IMR-90 (cell line): ENCODE measurements around the gene GJA10. TPM values are rescaled to one million over a fixed set of nuclear protein-coding genes. Genes with fewer than 3 reads are reported as not detected.

Experiments
- ATAC-seq: fragments of 200-7000 bp; cut with Tn5 transposase; 2 replicates; pipeline ENCODE4 v1.9.1; 2020; ENCODE audit warnings: low read depth, mild to moderate bottlenecking, moderate library complexity
- BruUV-seq: library from RNA; stranded (reverse); fragments of 400-500 nt; replicated peaks from 2 replicates; lab custom pipeline; 2021; lab: Mats Ljungman, UMichigan
- CTCF ChIA-PET: fragments of 300-600 bp; formaldehyde crosslinking; extraction: SDS; loops from one replicate; lab custom pipeline; 2021; ENCODE audit warnings: antibody characterized with exemption; lab: Yijun Ruan, JAX
- POLR2A ChIA-PET: fragments of 300-600 bp; sonication (Branson Sonifier 250); formaldehyde crosslinking; loops from one replicate; lab custom pipeline; 2022; ENCODE audit warnings: antibody characterized with exemption; ENCODE audit not compliant: unreplicated experiment; lab: Charles Lee
- DNase-seq: peaks from one replicate; pipeline ENCODE4 v3.0.0; 2013
- H2AFZ ChIP-seq: replicated peaks from 2 replicates; pipeline ENCODE3; 2013; ENCODE audit warnings: low read length, mild to moderate bottlenecking; ENCODE audit not compliant: poor library complexity
- H2AK5ac ChIP-seq: 2 replicates; pipeline ENCODE4 v1.6.1; 2013; ENCODE audit warnings: low read depth, low read length, inconsistent platforms
- H2AK9ac ChIP-seq: replicated peaks from 2 replicates; pipeline ENCODE3; 2013; ENCODE audit warnings: mild to moderate bottlenecking, low read depth, low read length, moderate library complexity; ENCODE audit not compliant: poor library complexity
- H2BK120ac ChIP-seq: 2 replicates; pipeline ENCODE4 v1.6.1; 2013; ENCODE audit warnings: low read depth, low read length, inconsistent platforms
- H2BK15ac ChIP-seq: 3 replicates; pipeline ENCODE4 v1.6.1; 2013; ENCODE audit warnings: low read depth, low read length, inconsistent platforms
- H2BK20ac ChIP-seq: 2 replicates; pipeline ENCODE4 v1.6.1; 2013; ENCODE audit warnings: low read depth, mild to moderate bottlenecking, inconsistent platforms, low read length, moderate library complexity
- H2BK5ac ChIP-seq: 2 replicates; pipeline ENCODE4 v1.6.1; 2013; ENCODE audit warnings: mild to moderate bottlenecking, low read depth, low read length, inconsistent platforms; ENCODE audit not compliant: poor library complexity, severe bottlenecking
- H3K14ac ChIP-seq: replicated peaks from 2 replicates; pipeline ENCODE4 v1.6.1; 2013; ENCODE audit warnings: low read depth, low read length, inconsistent platforms
- H3K18ac ChIP-seq: 2 replicates; pipeline ENCODE4 v1.6.1; 2013; ENCODE audit warnings: low read depth, low read length, control low read depth
- H3K23ac ChIP-seq: 2 replicates; pipeline ENCODE4 v1.6.1; 2013; ENCODE audit warnings: low read depth, low read length, inconsistent platforms
- H3K27ac ChIP-seq: 2 replicates; pipeline ENCODE4 v1.5.1; 2013; ENCODE audit warnings: mild to moderate bottlenecking, control low read depth, low read length; ENCODE audit not compliant: insufficient read depth
- H3K27me3 ChIP-seq: 2 replicates; pipeline ENCODE4 v1.6.1; 2013; ENCODE audit warnings: low read length; ENCODE audit not compliant: control insufficient read depth, insufficient read depth
- H3K36me3 ChIP-seq: 2 replicates; pipeline ENCODE4 v1.6.1; 2013; ENCODE audit warnings: low read length, mixed read lengths; ENCODE audit not compliant: control insufficient read depth, insufficient read depth
- H3K4ac ChIP-seq: 2 replicates; pipeline ENCODE4 v1.6.1; 2013; ENCODE audit warnings: low read depth, low read length, inconsistent platforms
- H3K4me1 ChIP-seq: 2 replicates; pipeline ENCODE4 v1.6.1; 2013; ENCODE audit warnings: low read length, mixed read lengths; ENCODE audit not compliant: control insufficient read depth, insufficient read depth
- H3K4me2 ChIP-seq: 2 replicates; pipeline ENCODE4 v1.6.1; 2013; ENCODE audit warnings: low read depth, mild to moderate bottlenecking, control low read depth, low read length, moderate library complexity
- H3K4me3 ChIP-seq: 2 replicates; pipeline ENCODE4 v1.5.1; 2013; ENCODE audit warnings: low read depth, mild to moderate bottlenecking, control low read depth, low read length, moderate library complexity; ENCODE audit not compliant: insufficient read depth
- H3K56ac ChIP-seq: 2 replicates; pipeline ENCODE4 v1.6.1; 2013; ENCODE audit warnings: low read length, inconsistent platforms; ENCODE audit not compliant: insufficient read depth; ENCODE audit errors: extremely low read depth
- H3K79me1 ChIP-seq, 2 experiments: 2 replicates each; pipeline ENCODE4 v1.6.1; 2013; ENCODE audit warnings: low read length in 2 of 2, inconsistent platforms in 1 of 2, low read depth in 1 of 2
- H3K9ac ChIP-seq: 2 replicates; pipeline ENCODE4 v1.6.1; 2013; ENCODE audit warnings: low read depth, low read length, control low read depth
- H3K9me1 ChIP-seq: 2 replicates; pipeline ENCODE4 v1.6.1; 2013; ENCODE audit warnings: low read length, inconsistent platforms; ENCODE audit not compliant: insufficient read depth
- H3K9me3 ChIP-seq: 2 replicates; pipeline ENCODE4 v1.6.1; 2013; ENCODE audit warnings: low read length; ENCODE audit not compliant: control insufficient read depth, insufficient read depth
- H4K20me1 ChIP-seq: 2 replicates; pipeline ENCODE4 v1.6.1; 2013; ENCODE audit warnings: low read length, inconsistent platforms; ENCODE audit not compliant: insufficient read depth
- H4K5ac ChIP-seq: 2 replicates; pipeline ENCODE4 v1.6.1; 2013; ENCODE audit warnings: mild to moderate bottlenecking, low read depth, low read length, control low read depth
- H4K8ac ChIP-seq, 2 experiments: 2 replicates each; pipeline ENCODE4 v1.6.1; 2013; ENCODE audit warnings: low read depth in 2 of 2, low read length in 2 of 2, control low read depth in 1 of 2, inconsistent platforms in 1 of 2
- H4K91ac ChIP-seq: 2 replicates; pipeline ENCODE4 v1.6.1; 2013; ENCODE audit warnings: low read depth, low read length, inconsistent platforms; ENCODE audit not compliant: insufficient read depth
- BHLHE40 ChIP-seq: fragments of 150-350 bp; IDR thresholded peaks from 2 replicates; pipeline ENCODE4 v1.6.1; 2016; ENCODE audit warnings: mild to moderate bottlenecking, low read depth, low read length
- CEBPB ChIP-seq: IDR thresholded peaks from 2 replicates; pipeline ENCODE4 v1.6.1; 2012; ENCODE audit warnings: low read depth, low read length, improper control_type of control experiment
- CHD1 ChIP-seq: IDR thresholded peaks from 2 replicates; pipeline ENCODE4 v1.6.1; 2012; ENCODE audit warnings: low read depth, low read length, improper control_type of control experiment
- FOS ChIP-seq: fragments of 150-350 bp; IDR thresholded peaks from 2 replicates; pipeline ENCODE4 v1.6.1; 2016; ENCODE audit warnings: low read depth, low read length
- MAFK ChIP-seq: IDR thresholded peaks from 2 replicates; pipeline ENCODE4 v1.6.1; 2012; ENCODE audit warnings: low read depth, low read length, improper control_type of control experiment
- MAZ ChIP-seq: IDR thresholded peaks from 2 replicates; pipeline ENCODE4 v1.6.1; 2012; ENCODE audit warnings: low read depth, mild to moderate bottlenecking, low read length, improper control_type of control experiment, moderate library complexity, borderline replicate concordance
- MXI1 ChIP-seq: IDR thresholded peaks from 2 replicates; pipeline ENCODE4 v1.6.1; 2012; ENCODE audit warnings: low read depth, mild to moderate bottlenecking, low read length, moderate library complexity, borderline replicate concordance
- NFE2L2 ChIP-seq: fragments of 150-350 bp; IDR thresholded peaks from 2 replicates; pipeline ENCODE4 v1.6.1; 2016; ENCODE audit warnings: low read depth, mild to moderate bottlenecking, low read length
- POLR2A ChIP-seq: IDR thresholded peaks from 2 replicates; pipeline ENCODE4 v1.6.1; 2012; ENCODE audit warnings: mild to moderate bottlenecking, low read depth, low read length
- RAD21 ChIP-seq: IDR thresholded peaks from 2 replicates; pipeline ENCODE4 v1.6.1; 2012; ENCODE audit warnings: low read length, improper control_type of control experiment
- RCOR1 ChIP-seq: IDR thresholded peaks from 2 replicates; pipeline ENCODE4 v1.6.1; 2012; ENCODE audit warnings: mild to moderate bottlenecking, low read length, improper control_type of control experiment; ENCODE audit not compliant: insufficient replicate concordance
- RFX5 ChIP-seq: IDR thresholded peaks from 2 replicates; pipeline ENCODE4 v1.8.0; 2012; ENCODE audit warnings: low read depth, mild to moderate bottlenecking, low read length, moderate library complexity
- SMC3 ChIP-seq: fragments of 150-350 bp; IDR thresholded peaks from 2 replicates; pipeline ENCODE4 v1.6.1; 2016; ENCODE audit warnings: low read depth, mild to moderate bottlenecking, antibody characterized with exemption, low read length, moderate library complexity
- USF2 ChIP-seq: fragments of 150-350 bp; IDR thresholded peaks from 2 replicates; pipeline ENCODE4 v1.6.1; 2017; ENCODE audit warnings: mild to moderate bottlenecking, antibody characterized with exemption, low read length, low read depth
- WGBS, 2 experiments: methylation state at CpG; one replicate each; pipeline versions ENCODE4 v1.1.5 to v1.1.7; 2013; ENCODE audit warnings: missing lambda C conversion rate in 2 of 2; ENCODE audit not compliant: insufficient read length in 1 of 2; ENCODE audit errors: extremely low coverage in 2 of 2; 5-methylcytosine and 5-hydroxymethylcytosine counted together
- dilution Hi-C: fragments of 300-500 bp; cut with HindIII; formaldehyde crosslinking; loops from one replicate; pipeline ENCODE4 v1.14.3; 2018; ENCODE audit warnings: low sequenced_read_pairs; ENCODE audit not compliant: unreplicated experiment
- in situ Hi-C: fragments of 300-500 bp; cut with MboI; formaldehyde crosslinking; loops from 3 replicates; pipeline ENCODE4 v1.14.3; 2019; ENCODE audit warnings: low sequenced_read_pairs, inconsistent platforms, mixed read lengths
- intact Hi-C: fragments of 100-400 bp; cut with micrococcal nuclease; formaldehyde crosslinking; loops from 2 replicates; pipeline ENCODE4 v1.10.0; 2022
- polyA plus RNA-seq, 3 experiments: library from polyadenylated mRNA; depleted of rRNA; stranded (reverse); fragments of >200 nt; gene quantifications; 2 replicates each; pipeline ENCODE4 v1.2.3, GENCODE V29; 2012; ENCODE audit warnings: low replicate concordance in 1 of 3
- total RNA-seq: library from RNA; depleted of rRNA; stranded (reverse); fragments of >200 nt; gene quantifications from 2 replicates; pipeline ENCODE4 v1.2.3, GENCODE V29; 2012
- TF ChIP-seq, protein P1 (sequence below): fragments of 150-350 bp; IDR thresholded peaks from 2 replicates; pipeline ENCODE4 v1.6.1; 2016; ENCODE audit warnings: low read depth, mild to moderate bottlenecking, low read length, moderate library complexity, borderline replicate concordance
- TF ChIP-seq, protein P2 (sequence below): conservative IDR thresholded peaks from 2 replicates; pipeline ENCODE4 v1.5.1; 2012; ENCODE audit warnings: mild to moderate bottlenecking, low read depth, low read length, improper control_type of control experiment

Gene GJA10
- total and polyA plus RNA-seq, 2 of the 4 experiments (the other 2 are of a cell fraction): not detected

GRCh38 chr6:89921197-89921596 is 26.9 kb downstream of the GJA10 start:
- Histone ChIP-seq H3K27ac (no peak overlapping the region), H4K20me1 (no peaks in the 10 kb centered on the region)

More at GRCh38 chr6:89921197-89921596, 26.9 kb downstream of the GJA10 start:
- intact Hi-C loops: no loop called here
- Histone ChIP-seq H3K14ac (no peak overlapping the region), H4K8ac (no peak overlapping the region), H3K4me1 (no peaks in the 10 kb centered on the region), H3K9me1 (no peaks in the 10 kb centered on the region), H3K4ac (no peak overlapping the region), H3K27me3 (no peaks in the 10 kb centered on the region; the same call in 1 of the 2 replicates), H3K56ac (no peak overlapping the region), H2BK20ac (no peak overlapping the region), H2BK15ac (no peak overlapping the region), H4K5ac (no peak overlapping the region), H2BK120ac (no peak overlapping the region), H3K36me3 (no peaks in the 10 kb centered on the region), H2BK5ac (no peak overlapping the region), H4K91ac (no peak overlapping the region), H3K79me1 (no peaks in the 10 kb centered on the region), H3K4me2 (no peak overlapping the region), H2AK5ac (no peak overlapping the region), H3K9me3 (no peaks in the 10 kb centered on the region), H3K18ac (no peak overlapping the region), H2AFZ (no peak overlapping the region), H3K4me3 (no peak overlapping the region), H2AK9ac (no peak overlapping the region), H3K23ac (no peak overlapping the region), H3K9ac (no peak overlapping the region)
- CTCF ChIA-PET: no interaction called here
- in situ Hi-C loops: no loop called here
- TF ChIP-seq BHLHE40: no peak
- no peak for TF ChIP-seq CEBPB
- no peak for TF ChIP-seq USF2
- TF ChIP-seq CHD1: no peak
- TF ChIP-seq, protein P1, sequence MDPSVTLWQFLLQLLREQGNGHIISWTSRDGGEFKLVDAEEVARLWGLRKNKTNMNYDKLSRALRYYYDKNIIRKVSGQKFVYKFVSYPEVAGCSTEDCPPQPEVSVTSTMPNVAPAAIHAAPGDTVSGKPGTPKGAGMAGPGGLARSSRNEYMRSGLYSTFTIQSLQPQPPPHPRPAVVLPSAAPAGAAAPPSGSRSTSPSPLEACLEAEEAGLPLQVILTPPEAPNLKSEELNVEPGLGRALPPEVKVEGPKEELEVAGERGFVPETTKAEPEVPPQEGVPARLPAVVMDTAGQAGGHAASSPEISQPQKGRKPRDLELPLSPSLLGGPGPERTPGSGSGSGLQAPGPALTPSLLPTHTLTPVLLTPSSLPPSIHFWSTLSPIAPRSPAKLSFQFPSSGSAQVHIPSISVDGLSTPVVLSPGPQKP: no peak
- no peak for TF ChIP-seq POLR2A
- TF ChIP-seq MAFK: no peak
- no peak for TF ChIP-seq RFX5
- TF ChIP-seq FOS: no peak
- TF ChIP-seq MAZ: no peak
- TF ChIP-seq, protein P2, sequence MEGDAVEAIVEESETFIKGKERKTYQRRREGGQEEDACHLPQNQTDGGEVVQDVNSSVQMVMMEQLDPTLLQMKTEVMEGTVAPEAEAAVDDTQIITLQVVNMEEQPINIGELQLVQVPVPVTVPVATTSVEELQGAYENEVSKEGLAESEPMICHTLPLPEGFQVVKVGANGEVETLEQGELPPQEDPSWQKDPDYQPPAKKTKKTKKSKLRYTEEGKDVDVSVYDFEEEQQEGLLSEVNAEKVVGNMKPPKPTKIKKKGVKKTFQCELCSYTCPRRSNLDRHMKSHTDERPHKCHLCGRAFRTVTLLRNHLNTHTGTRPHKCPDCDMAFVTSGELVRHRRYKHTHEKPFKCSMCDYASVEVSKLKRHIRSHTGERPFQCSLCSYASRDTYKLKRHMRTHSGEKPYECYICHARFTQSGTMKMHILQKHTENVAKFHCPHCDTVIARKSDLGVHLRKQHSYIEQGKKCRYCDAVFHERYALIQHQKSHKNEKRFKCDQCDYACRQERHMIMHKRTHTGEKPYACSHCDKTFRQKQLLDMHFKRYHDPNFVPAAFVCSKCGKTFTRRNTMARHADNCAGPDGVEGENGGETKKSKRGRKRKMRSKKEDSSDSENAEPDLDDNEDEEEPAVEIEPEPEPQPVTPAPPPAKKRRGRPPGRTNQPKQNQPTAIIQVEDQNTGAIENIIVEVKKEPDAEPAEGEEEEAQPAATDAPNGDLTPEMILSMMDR: no peak
- TF ChIP-seq RCOR1: no peak
- TF ChIP-seq RAD21: no peak
- no peak for TF ChIP-seq SMC3
- no peak for TF ChIP-seq MXI1
- TF ChIP-seq NFE2L2: no peak
- POLR2A ChIA-PET: no interaction called here
- WGBS, 2 experiments: no CpG with 5 or more reads among the region's 6 CpGs
- ATAC-seq: no peak
- no peak for DNase-seq
- no TSS peak for BruUV-seq
- dilution Hi-C loops: no loop called here
